ENCODE data around the gene ITGB8.

The ITGB8 gene

DNA sequence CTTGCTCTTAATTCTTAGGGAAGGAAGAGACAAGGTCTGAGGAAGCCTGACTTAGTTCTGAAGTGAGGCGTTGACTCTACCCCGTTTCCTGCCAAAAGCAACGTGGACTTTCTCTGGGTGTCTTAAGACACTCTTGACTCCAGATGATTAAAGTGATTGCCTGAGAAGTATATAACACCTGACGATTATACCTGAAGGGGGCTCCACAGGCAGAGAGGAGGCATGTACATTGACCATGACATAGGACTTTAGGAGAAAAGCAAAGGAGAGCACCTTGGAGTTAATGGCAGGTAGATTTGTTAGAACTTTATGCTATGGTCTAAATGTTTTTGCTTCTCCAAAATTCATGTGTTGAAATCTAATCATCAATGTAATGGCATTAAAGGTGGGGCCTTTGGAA is 15.9 kb downstream of the ITGB8 start:
- ATAC-seq (no peak), DNase-seq (ENCODE audit: low spot score in 2 of 2) (no peak)
- H3K4me1 Mint-ChIP-seq: no peaks in the 10 kb centered on the region
- H3K36me3 Mint-ChIP-seq: no peaks in the 10 kb centered on the region
- no peak overlapping the region for H3K4me3 Mint-ChIP-seq
- peaks cover 4% of the 10 kb centered on the region for H3K9me3 Mint-ChIP-seq
- H3K27ac Mint-ChIP-seq: no peak overlapping the region

DNA sequence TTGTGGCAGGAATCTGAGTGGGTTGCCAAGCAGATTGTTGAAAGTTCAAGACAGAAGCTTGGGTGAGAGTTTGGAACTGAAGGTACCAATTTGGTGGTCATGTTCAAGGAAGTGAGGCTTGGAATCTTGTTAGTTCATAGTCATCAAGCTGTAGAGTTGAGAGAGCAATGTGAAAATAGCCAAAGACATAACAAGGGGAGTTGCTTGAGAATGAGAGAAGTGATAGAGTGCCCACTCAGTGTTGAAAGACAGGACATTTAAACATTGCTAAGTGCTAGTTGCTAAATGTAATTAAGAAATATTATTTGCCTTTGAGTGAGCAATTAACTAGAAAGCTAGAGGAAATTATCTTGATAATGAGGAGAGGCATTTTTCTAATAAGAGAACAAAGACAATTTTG is 17.0 kb downstream of the ITGB8 start:
- ATAC-seq (no peak), DNase-seq (ENCODE audit: low spot score in 2 of 2) (no peak)
- Mint-ChIP-seq H3K27ac (no peak overlapping the region), H3K9me3 (peaks cover 4% of the 10 kb centered on the region), H3K36me3 (no peaks in the 10 kb centered on the region), H3K4me1 (no peaks in the 10 kb centered on the region), H3K4me3 (no peak overlapping the region)

DNA sequence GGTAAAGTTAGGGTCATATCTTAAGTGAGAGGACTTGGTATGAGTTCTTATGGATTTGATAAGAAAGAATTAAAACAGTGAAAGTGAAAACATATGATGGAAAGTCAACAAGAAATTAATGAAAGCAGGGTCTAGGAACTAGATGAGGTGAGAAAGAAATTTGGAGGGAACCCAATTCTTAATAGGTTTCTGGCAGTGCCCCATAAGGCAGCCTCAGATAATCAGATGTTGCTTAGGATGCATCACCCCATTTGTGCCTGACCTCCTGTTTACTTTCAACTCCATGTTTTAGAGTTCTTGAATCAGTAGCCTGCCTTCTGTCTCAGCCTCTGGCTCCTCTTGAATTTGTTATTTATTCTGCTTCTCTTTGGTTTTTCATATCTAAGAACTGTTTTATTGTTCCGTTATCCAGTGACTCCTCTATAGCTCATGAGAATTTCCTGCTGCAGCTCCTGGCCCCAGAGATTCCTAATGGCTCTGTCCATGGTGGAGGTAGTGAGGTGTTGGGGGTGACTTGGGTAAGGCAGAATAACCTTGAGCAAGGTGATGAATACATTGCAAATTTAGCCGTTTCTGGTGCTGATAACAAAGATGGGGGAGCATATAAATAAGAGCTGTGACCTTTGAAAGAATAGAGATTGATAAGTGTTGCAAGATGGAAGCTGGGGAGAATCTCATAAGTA is 17.6 kb downstream of the ITGB8 start:
- H3K27ac Mint-ChIP-seq: no peak overlapping the region
- DNase-seq (ENCODE audit: low spot score in 2 of 2) (no peak), ATAC-seq (no peak)
- no peak overlapping the region for H3K4me3 Mint-ChIP-seq
- H3K9me3 Mint-ChIP-seq: peaks cover 4% of the 10 kb centered on the region
- no peaks in the 10 kb centered on the region for H3K36me3 Mint-ChIP-seq
- H3K4me1 Mint-ChIP-seq: no peaks in the 10 kb centered on the region

DNA sequence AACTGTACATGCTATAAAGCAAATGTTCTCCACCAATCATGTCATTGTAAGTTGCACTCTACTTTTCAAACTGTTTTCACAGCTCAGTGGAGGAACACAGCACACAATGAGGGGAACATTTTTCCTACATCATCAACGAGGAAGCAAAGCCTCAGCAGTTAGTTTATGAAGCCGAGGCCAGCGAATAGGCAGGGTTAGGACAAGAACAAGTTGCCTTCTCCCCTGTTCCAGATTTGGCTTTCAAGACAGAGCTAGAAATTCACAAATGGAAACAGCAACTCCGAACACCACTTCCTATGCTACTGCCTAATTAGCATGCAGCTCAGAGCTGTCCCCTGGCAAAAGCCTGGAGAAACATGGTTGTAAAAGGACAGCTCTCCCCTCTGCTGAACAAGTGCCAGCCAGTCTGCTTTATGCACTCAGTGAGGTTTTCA is 19.8 kb downstream of the ITGB8 start:
- H3K4me3 Mint-ChIP-seq: no peak overlapping the region
- no peaks in the 10 kb centered on the region for H3K36me3 Mint-ChIP-seq
- DNase-seq (ENCODE audit: low spot score in 2 of 2): no peak
- ATAC-seq: no peak
- peaks cover 4% of the 10 kb centered on the region for H3K9me3 Mint-ChIP-seq
- no peaks in the 10 kb centered on the region for H3K4me1 Mint-ChIP-seq
- no peak overlapping the region for H3K27ac Mint-ChIP-seq

DNA sequence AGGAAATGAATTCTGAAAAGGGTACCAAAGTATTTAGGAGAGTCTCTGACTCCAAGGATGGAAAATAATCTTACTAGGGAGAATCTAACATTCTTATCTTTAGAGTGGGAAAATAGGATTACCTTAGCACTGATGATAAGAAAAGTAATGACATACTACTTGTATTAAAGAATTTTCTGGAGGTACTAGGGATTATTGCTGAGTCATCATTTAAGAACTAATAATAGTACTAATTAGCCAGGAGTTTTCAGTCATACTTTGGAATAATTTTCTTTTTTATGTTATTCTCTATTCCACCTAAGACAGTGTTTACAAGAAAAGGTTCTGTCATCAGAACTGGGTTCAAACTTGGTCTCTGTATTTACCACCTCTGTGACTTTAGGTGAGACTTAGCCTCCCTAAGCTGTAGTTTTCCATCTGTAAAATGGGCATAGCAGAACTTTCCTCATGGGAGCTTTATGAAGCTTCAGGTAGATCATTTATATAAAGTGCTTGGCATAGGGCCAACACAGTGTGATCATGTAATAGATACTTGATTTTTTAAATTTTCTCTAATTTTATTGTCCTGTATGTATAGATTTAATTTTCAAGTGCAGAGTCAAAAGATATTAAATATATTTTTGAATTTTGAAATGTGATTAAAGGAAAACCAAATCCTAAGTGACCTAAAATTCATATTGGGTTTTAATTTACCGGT is 20.4 kb downstream of the ITGB8 start:
- Mint-ChIP-seq H3K4me1 (no peaks in the 10 kb centered on the region), H3K9me3 (peaks cover 4% of the 10 kb centered on the region), H3K27ac (no peak overlapping the region), H3K4me3 (no peak overlapping the region), H3K36me3 (no peaks in the 10 kb centered on the region)
- ATAC-seq (no peak), DNase-seq (ENCODE audit: low spot score in 2 of 2) (no peak)

DNA sequence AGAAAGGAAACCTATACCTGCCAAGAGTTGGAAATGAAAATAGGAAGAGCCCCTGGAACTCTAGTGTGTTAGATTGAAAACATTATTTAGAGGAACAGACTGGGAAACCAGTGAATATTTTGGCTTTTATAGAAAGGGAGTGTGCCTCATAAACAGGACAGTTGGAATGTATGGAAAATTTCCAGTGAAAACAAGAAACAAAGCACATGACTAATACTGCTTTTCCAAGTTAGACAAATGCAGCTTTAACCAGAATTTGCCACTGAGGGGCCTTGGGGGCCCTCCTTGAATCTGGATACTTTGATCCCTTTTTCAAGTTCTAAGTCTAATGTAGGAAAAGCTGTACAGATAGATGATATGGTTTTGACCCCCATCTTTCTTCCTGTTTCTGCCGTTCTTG is 21.2 kb downstream of the ITGB8 start:
- H3K4me3 Mint-ChIP-seq: no peak overlapping the region
- H3K9me3 Mint-ChIP-seq: peaks cover 4% of the 10 kb centered on the region
- no peak for DNase-seq (ENCODE audit: low spot score in 2 of 2)
- no peaks in the 10 kb centered on the region for H3K4me1 Mint-ChIP-seq
- ATAC-seq: no peak
- no peaks in the 10 kb centered on the region for H3K36me3 Mint-ChIP-seq
- H3K27ac Mint-ChIP-seq: no peak overlapping the region

DNA sequence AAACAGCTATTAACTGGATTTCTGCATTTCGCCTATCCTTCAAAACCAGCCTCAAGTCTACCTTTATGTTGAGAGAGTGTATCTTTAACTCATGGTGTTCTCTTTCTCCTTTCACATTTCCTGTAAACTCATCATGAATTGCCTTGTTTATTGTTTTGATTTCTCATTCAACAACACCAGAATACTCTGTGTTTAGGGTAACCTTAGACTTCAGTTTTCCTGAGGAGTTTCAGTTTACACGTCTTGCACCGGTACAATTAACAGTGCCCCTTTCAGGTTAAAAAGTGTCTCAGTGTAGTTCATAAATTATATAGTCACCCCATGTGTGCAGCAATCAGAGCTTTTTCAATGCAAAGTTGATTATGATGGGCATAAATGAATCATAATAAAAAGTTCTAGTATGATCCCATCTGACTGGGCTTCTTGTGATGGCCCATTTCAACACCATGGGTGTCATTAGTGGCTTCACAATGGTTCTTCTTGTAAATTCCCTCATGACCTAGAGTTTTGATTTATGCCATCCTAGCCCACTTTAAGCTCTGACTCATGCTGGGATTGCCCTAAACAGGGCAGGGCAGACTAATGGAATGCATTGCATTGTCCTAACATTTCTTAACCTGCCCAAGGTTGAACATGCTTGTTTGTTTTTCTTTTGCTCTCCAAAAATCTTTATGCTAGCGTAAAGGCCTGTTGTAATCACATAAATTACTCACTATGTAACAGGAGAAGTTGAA is 22.0 kb downstream of the ITGB8 start:
- H3K9me3 Mint-ChIP-seq: no peaks in the 10 kb centered on the region
- H3K27ac Mint-ChIP-seq: no peak overlapping the region
- no peak overlapping the region for H3K4me3 Mint-ChIP-seq
- H3K4me1 Mint-ChIP-seq: no peaks in the 10 kb centered on the region
- no peak for ATAC-seq
- no peak for DNase-seq (ENCODE audit: low spot score in 2 of 2)
- no peaks in the 10 kb centered on the region for H3K36me3 Mint-ChIP-seq

DNA sequence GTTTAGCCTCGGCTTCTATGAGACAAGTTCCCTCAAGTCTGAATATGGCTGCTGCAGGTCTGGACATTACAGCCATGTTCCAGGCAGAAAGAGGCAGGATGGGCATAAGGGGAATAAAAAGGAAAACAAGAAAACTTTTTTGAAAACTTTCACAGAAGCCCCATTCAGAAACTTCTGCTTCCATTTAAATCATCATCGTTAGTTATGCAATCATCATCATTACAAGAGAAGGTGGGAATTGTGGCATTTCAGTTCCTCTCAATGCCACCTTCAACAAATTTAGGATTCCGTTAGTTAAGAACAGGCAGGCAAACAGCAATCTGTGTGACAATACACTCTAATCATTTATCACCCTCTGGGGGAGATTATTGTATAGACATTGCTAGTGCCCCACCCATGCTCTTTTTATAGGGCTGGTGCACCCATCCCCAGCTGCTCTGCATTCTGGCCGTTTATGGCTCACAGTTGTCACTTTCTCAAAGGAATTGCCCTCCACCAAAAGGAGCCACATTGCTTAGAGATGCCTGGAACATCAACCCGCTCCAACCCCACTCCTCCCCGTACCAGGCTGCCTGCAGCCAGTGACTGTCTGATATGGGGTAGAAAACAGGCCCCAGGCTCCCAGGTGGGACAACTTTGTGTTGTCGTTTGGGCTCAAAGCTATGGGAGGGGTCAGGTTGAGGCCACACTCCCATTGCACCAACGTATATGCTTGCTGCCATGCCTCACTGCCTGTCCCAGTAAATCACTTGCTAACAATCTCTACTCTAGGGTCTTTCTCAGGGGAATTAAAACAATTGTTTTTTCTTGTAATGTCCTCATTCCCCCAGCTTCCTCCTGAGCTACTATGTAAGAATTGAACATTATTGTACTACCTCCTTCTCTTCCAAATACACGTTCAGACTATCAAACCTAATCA is 24.2 kb downstream of the ITGB8 start:
- no peaks in the 10 kb centered on the region for H3K4me1 Mint-ChIP-seq
- ATAC-seq (no peak), DNase-seq (ENCODE audit: low spot score in 2 of 2) (no peak)
- H3K27ac Mint-ChIP-seq: no peak overlapping the region
- H3K4me3 Mint-ChIP-seq: no peak overlapping the region
- H3K36me3 Mint-ChIP-seq: no peaks in the 10 kb centered on the region
- H3K9me3 Mint-ChIP-seq: no peaks in the 10 kb centered on the region

DNA sequence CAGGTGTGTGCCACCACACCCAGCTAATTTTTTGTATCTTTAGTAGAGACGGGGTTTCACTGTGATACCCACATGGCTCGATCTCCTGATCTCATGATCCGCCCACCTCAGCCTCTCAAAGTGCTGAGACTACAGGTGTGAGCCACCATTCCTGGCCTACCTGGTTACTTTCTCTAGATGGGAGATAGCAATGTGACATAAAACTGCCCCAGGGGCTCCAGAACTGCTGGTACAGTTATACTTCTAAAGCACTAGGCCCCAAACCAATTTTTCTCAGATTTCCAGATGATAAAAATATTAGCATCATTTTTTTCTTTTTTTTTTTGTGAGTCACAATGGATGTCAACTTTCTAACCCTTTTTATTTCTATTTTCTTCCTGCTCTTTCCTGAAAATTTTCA is 27.4 kb downstream of the ITGB8 start:
- no peak overlapping the region for H3K4me3 Mint-ChIP-seq
- no peak for ATAC-seq
- DNase-seq (ENCODE audit: low spot score in 2 of 2): no peak
- no peaks in the 10 kb centered on the region for H3K4me1 Mint-ChIP-seq
- no peaks in the 10 kb centered on the region for H3K9me3 Mint-ChIP-seq
- no peak overlapping the region for H3K27ac Mint-ChIP-seq
- H3K36me3 Mint-ChIP-seq: no peaks in the 10 kb centered on the region

DNA sequence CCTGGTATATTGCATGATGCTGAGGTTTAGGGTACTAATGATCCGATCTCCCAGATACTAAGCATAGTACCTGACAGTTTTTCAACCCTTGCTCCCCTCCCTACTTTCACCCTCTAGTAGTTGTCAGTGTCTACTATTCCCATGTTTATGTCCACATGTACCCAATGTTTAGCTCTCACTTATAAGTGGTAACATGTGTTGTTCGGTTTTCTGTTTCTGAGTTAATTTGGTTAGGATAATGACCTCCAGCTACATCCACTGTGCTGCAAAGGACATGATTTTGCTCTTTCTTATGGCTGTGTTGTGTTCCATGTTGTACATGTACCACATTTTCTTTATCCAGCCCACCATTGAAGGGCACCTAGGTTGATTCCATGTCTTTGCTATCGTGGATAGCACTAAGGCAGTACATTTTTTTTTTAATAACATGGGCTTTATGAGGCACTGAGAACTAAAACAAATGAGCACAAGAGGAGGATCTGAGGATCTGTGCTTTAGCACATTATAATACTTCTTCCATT is 28.1 kb downstream of the ITGB8 start:
- Mint-ChIP-seq H3K4me3 (no peak overlapping the region), H3K27ac (no peak overlapping the region)
- DNase-seq (ENCODE audit: low spot score in 2 of 2): no peak

DNA sequence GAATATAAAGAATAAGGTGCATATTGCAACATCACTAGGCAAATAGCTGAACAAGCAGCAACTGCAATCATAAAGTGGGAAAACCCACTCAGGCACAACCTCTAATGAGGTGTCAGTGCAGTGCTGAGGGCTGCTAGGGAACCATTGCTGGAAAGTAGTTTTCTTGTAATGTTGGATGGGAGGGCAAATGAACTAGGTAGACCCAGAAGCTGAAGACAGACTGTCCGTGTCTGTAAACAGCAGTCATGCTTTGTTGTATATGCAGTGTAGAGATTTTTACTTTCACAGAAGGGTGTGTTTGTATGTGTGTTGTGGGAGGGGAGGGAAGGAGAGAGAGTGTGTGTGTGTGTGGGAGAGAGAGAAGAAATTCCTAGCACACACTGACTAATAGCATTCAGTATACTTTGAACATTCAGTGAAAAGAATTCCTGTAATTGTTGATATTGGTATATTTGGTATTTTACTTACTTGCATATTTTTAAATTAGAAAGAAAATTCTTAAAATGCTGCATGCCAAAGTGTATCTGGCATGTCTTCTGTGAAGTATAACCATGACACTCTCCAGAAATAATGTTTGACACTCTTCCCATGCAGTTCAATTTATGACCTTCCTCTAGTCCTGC is 28.8 kb downstream of the ITGB8 start:
- no peaks in the 10 kb centered on the region for H3K9me3 Mint-ChIP-seq
- no peaks in the 10 kb centered on the region for H3K36me3 Mint-ChIP-seq
- H3K4me3 Mint-ChIP-seq: no peak overlapping the region
- no peak overlapping the region for H3K27ac Mint-ChIP-seq
- ATAC-seq (no peak), DNase-seq (ENCODE audit: low spot score in 2 of 2) (no peak)
- H3K4me1 Mint-ChIP-seq: no peaks in the 10 kb centered on the region

More for the DNA sequence above, 28.1 kb downstream of the ITGB8 start:
- H3K9me3 Mint-ChIP-seq: no peaks in the 10 kb centered on the region
- no peaks in the 10 kb centered on the region for H3K36me3 Mint-ChIP-seq
- H3K4me1 Mint-ChIP-seq: no peaks in the 10 kb centered on the region
- ATAC-seq: no peak

DNA sequence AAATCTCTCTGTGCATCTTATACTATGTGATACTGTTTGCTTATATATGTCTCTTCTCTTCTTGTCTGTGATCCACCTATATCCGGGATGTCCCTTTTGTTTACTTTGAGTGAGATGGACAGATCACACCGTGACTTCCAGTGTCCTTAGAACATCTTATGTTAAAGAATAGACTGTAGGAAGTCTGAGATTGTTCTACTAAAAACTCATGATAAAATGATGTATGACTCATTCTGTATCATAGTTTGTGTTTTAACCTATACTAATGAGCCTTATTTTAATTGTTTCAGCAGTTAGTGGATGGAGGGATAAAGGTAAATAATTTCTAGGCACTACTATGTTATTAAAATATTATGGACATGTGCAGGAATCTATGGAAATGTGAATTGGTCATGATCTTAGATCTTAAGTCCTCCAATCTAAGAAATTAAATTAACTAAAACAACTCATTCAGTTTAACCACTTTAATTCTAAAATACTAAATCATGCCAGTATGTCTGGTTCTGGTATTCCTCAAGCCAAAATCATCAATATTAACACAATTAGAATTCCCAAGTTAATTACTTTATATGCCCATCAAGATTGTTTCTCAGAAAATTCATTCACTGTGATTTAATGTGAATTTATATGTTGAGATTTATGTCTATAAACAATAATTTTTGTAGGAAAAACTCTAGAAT is 32.0 kb downstream of the ITGB8 start:
- Mint-ChIP-seq H3K4me1 (no peaks in the 10 kb centered on the region), H3K9me3 (no peaks in the 10 kb centered on the region), H3K36me3 (no peaks in the 10 kb centered on the region), H3K27ac (no peak overlapping the region), H3K4me3 (no peak overlapping the region)
- no peak for ATAC-seq
- DNase-seq (ENCODE audit: low spot score in 2 of 2): no peak

DNA sequence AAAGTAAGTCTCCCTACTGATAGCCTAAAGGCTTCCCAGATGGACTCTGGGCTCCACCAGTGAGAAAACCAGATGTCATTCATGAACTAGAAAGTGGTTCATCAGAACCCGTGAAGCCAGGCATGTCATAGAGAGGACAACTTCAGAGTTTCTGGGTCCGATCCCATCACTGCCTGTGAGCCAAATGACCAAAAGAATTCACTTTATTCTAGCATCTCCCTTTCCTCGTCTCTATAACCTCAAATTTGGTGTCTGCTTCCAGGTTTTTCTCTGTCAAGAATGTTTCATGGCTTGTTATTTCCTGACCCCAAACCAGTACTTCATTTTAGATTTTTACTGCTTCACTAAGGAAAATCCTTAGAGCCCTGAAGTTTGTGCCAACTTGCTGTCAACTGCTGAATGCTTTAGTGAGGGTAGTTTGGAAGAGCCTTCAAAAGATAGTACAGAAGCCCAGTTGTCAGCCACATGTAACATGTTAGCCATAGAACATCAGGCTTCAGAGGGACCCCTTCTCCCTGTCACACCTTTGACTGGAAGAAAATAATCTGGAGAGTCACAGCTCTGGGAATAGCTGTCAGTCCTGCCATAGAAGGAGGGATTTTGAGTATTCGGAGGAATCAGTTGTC is 34.0 kb downstream of the ITGB8 start:
- ATAC-seq (no peak), DNase-seq (ENCODE audit: low spot score in 2 of 2) (no peak)
- Mint-ChIP-seq H3K27ac (no peak overlapping the region), H3K9me3 (peaks cover 2% of the 10 kb centered on the region), H3K4me1 (no peaks in the 10 kb centered on the region), H3K4me3 (no peak overlapping the region), H3K36me3 (no peaks in the 10 kb centered on the region)

DNA sequence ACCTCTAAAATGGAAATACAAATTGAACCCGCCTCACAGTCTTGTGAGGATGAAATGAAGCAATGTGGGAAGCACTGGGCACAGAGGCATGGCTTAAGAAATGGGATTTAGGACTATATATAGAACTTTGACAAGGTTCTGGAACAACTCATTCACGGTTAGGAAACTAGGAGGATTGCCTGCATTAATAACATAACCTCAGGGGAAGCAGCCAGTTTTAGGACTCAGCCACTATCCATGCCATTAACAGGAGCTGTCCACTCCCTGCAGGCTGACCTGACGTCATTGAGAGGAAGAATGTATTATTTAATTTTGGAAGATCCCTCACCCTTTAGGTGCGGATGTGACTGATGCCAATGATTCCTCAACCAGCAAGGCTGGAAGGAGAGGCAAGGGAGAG is 34.8 kb downstream of the ITGB8 start:
- Mint-ChIP-seq H3K9me3 (peaks cover 2% of the 10 kb centered on the region), H3K4me3 (no peak overlapping the region), H3K4me1 (no peaks in the 10 kb centered on the region), H3K36me3 (no peaks in the 10 kb centered on the region), H3K27ac (no peak overlapping the region)
- no peak for DNase-seq (ENCODE audit: low spot score in 2 of 2)
- no peak for ATAC-seq
